Measurements from ENCODE around the gene IGHMBP2. TPM values are rescaled to one million over a fixed set of nuclear protein-coding genes. Genes with fewer than 3 reads are reported as not detected.

IGHMBP2 gene
- total and polyA plus RNA-seq, 2 experiments from 2014 or later, result 14.3 to 27.7 TPM

- peak; percentile 47 for DNase-seq (ENCODE audit: low spot score)
- no peak overlapping the region; the same call in 1 of the 2 replicates for H3K4me3 ChIP-seq
- Mint-ChIP-seq H3K4me1 (peaks cover 24% of the 10 kb centered on the region), H3K27ac (no peak overlapping the region), H3K36me3 (ENCODE audit: low read depth) (no peaks in the 10 kb centered on the region), H3K9me3 (no peaks in the 10 kb centered on the region), H3K27me3 (ENCODE audit: insufficient read depth, low read depth, poor library complexity) (peaks cover 8% of the 10 kb centered on the region), H3K4me3 (no peak overlapping the region; the same call in 2 of the 3 replicates)
- peak overlapping the region; percentile 70 for H2AFZ ChIP-seq
- peaks cover 13% of the 10 kb centered on the region for H3K4me1 ChIP-seq (ENCODE audit: insufficient read depth)
- no peaks in the 10 kb centered on the region for H3K27me3 ChIP-seq (ENCODE audit: insufficient read depth)
- H3K4me2 ChIP-seq, result peak overlapping the region; percentile 43; the same call in 1 of the 2 replicates
- TF ChIP-seq ETS1 (IDR thresholded peaks at IDR 0.05) (no peak), ZNF114 (CRISPR knock-in tag; IDR thresholded peaks at IDR 0.05) (no peak), EZH2 (IDR thresholded peaks at IDR 0.05; ENCODE audit: low read depth, unreplicated experiment) (no peak), POLR2AphosphoS5 (IDR thresholded peaks at IDR 0.05; ENCODE audit: low read depth) (no peak), EZH2phosphoT487 (IDR thresholded peaks at IDR 0.05; ENCODE audit: unreplicated experiment) (no peak), CTCF (conservative IDR thresholded peaks at IDR 0.05; ENCODE audit: low read depth in 2 of 2) (no peak), JUNB (IDR thresholded peaks at IDR 0.05; ENCODE audit: unreplicated experiment) (no peak)
- H3K9me2 ChIP-seq (ENCODE audit: insufficient read depth), result no peaks in the 10 kb centered on the region
- H3K27ac ChIP-seq (ENCODE audit: low read depth), result no peak overlapping the region
- H3K79me2 ChIP-seq (replicated peaks; ENCODE audit: insufficient read depth), result no peaks in the 10 kb centered on the region
- no peaks in the 10 kb centered on the region for H4K20me1 ChIP-seq (replicated peaks; ENCODE audit: insufficient read depth)
- peak; percentile 28 for ATAC-seq
- no peaks in the 10 kb centered on the region for H3F3A ChIP-seq (replicated peaks; ENCODE audit: low read depth)
- H3K36me3 ChIP-seq (ENCODE audit: insufficient read depth), result no peaks in the 10 kb centered on the region
Measured at GRCh38 chr11:68954836-68955606, 51.3 kb downstream of the IGHMBP2 start.

- H4K20me1 ChIP-seq (replicated peaks; ENCODE audit: insufficient read depth), result no peaks in the 10 kb centered on the region
- no peaks in the 10 kb centered on the region for H3K79me2 ChIP-seq (replicated peaks; ENCODE audit: insufficient read depth)
- H3K4me3 ChIP-seq, result no peak overlapping the region; the same call in 1 of the 2 replicates
- H3K9me2 ChIP-seq (ENCODE audit: insufficient read depth), result no peaks in the 10 kb centered on the region
- H3K27ac Mint-ChIP-seq, result no peak overlapping the region
- H3K4me2 ChIP-seq, result peak overlapping the region; percentile 43; the same call in 1 of the 2 replicates
- H2AFZ ChIP-seq, result peak overlapping the region; percentile 70
- H3F3A ChIP-seq (replicated peaks; ENCODE audit: low read depth), result no peaks in the 10 kb centered on the region
- peaks cover 10% of the 10 kb centered on the region for H3K4me1 ChIP-seq (ENCODE audit: insufficient read depth)
- no peaks in the 10 kb centered on the region for H3K27me3 ChIP-seq (ENCODE audit: insufficient read depth)
- no peaks in the 10 kb centered on the region for H3K36me3 Mint-ChIP-seq (ENCODE audit: low read depth)
- H3K4me1 Mint-ChIP-seq, result peaks cover 18% of the 10 kb centered on the region
- ATAC-seq (peak; percentile 49), DNase-seq (ENCODE audit: low spot score) (no peak)
- H3K27ac ChIP-seq (ENCODE audit: low read depth), result no peak overlapping the region
- H3K9me3 Mint-ChIP-seq, result no peaks in the 10 kb centered on the region
- H3K27me3 Mint-ChIP-seq (ENCODE audit: insufficient read depth, low read depth, poor library complexity), result peaks cover 7% of the 10 kb centered on the region
- H3K36me3 ChIP-seq (ENCODE audit: insufficient read depth), result no peaks in the 10 kb centered on the region
- H3K4me3 Mint-ChIP-seq, result no peak overlapping the region; the same call in 2 of the 3 replicates
- TF ChIP-seq CREB1 (CRISPR knock-in tag; IDR thresholded peaks at IDR 0.05; ENCODE audit: low read depth) (no peak), STAT1 (IDR thresholded peaks at IDR 0.05; ENCODE audit: unreplicated experiment) (no peak), CTCF (conservative IDR thresholded peaks at IDR 0.05; ENCODE audit: low read depth in 2 of 2) (peak; percentile 23 to 39; a peak in 3 of 4 replicates)
Measured at GRCh38 chr11:68955607-68955958, 51.9 kb downstream of the IGHMBP2 start.
